Activated T-helper 9 cell treated with anti-CD3 and anti-CD28 coated beads, Interleukin-2, amount 50 U/mL, for 16 hours (primary cell): ENCODE data around the gene CMSS1.

Experiments used
- DNase-seq: peaks from one replicate; pipeline ENCODE4 v3.0.0-alpha.2; 2020; ENCODE audit warnings: low read depth

Gene CMSS1

DNA sequence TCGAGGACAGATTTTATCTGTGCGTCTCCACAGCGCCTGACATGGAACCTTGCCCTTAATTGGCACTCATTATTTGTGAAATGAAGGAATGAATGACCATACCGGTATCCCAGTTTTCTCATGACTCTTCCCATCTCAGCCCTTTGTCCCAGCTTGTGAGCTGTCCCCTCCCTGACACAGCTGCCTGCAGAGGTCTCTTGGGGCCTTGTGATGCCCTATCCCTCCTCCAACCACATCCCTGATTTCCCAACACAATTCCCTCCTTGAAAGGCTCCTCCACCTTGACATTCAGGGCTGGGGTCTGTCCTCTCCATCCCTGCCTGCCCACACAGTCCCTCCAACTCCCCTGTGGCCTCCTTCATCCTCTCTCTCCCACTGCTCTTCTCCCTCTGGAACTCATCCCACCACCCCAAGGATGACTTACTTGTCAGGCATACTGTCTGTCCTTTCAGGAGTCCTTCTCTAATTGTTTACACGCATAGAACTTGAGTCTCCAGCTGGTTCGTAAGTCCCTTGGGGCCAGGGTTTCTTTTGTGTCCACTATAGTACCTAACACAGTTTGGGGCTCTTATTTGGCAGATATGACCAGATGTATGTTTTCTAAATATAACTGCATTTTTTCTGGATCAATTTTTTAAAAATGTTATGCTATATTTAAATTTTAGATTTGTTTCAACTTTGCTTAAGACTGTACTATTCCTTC, 332.2 kb downstream of the CMSS1 start:
- DNase-seq: no peak

DNA sequence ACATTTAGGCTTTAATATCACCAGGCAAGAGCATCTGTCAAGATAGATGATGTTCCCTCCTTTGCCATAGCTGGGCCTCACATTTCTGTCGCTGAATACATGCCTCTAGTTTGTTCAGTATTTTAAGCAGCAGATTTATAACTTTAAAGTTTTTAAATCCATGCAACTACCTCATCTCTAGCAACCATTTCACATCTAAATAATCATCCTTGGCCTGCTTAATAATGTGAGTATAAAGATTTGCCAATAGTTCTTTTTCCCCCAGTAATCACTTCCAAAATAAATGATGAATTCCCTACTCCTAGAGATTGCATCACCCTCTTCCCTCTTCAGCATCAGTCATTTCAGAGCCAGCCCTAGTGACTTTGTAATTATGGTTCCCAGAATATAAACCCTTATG, 332.8 kb downstream of the CMSS1 start:
- DNase-seq: no peak

DNA sequence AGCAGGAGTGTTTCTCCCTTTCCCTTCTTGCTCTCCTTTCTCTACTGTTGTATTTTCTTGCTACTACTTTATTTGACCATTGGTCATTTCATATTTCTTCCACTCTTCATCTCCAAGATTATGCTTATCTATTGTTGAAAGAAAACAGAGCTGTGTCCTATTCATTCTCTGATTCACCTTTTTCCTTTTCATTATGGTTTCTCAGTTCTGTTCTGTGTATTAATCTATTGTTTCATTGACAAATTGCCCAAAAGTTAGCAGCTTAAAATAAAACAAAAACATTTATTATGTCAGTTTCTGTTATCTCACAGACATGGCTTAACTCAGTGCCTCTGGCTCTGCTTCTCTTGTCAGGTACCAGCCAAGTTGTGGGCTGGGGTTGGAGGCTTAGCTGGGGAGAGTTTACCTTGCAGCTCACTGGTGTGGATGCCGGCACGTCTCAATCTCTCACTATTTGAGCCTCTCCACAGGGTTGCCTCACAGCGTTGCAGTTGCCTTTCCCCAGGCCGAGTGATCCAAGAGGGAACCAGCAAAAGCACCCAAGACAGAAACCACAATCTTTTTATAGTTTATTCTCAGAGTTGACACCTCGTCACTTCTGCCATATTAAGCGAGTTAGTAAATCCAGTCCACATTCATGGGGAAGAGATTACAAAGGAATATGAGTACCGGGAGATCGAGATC, 333.5 kb downstream of the CMSS1 start:
- DNase-seq: no peak

DNA sequence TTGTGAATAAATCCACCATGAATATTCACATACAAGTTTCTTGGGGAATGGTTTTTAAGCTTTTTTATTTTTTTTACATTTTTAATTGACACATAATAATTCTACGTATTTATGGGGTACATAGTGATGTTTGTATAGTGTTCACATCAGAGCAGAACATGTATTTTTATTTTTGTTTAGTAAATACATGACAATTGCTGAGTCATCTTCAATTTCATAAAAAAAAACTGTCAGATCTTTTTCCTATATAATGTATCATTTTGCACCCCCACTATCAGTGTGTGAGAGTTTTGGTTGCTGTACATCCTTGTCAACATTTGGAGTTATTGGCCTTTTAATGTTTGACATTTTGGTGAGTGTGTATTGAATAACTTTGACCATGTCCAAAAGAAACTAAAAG, 336.5 kb downstream of the CMSS1 start:
- DNase-seq: no peak

DNA sequence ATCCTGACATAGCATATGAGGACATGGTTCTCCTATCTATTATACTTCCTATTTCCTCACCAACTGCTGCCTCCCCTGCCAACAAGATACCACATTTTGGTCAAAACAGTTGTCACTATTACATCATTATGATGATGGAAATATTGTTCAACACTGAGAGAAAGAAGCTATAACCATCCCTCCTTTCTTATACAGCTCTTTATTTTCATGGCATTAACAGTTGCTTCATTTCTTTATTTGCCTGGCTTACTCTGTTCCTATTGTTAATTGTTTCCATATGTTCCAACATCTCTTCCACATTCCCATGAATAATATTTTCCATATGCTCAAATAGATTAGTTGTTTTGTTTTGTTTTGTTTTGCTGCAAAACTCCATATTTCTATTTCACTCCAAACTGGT, 337.5 kb downstream of the CMSS1 start:
- no peak for DNase-seq

DNA sequence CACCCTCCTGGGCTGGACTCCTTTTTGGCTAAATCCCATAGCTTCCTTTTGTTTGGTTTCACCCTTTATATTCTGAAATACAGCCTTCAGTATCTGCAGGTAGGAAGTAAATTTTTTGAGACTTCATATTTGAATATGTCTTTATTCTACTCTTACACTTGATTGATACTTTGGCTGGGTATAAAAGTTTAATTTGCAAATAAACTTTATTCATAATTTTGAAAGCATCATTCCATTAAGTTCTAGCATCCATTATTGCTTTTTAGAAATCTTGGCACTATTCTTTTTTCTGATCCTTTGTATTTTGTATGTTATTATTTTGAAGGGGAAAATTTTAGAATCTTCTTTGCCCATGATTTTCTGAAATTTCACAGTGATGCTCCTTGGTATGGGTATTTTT, 337.9 kb downstream of the CMSS1 start:
- no peak for DNase-seq

DNA sequence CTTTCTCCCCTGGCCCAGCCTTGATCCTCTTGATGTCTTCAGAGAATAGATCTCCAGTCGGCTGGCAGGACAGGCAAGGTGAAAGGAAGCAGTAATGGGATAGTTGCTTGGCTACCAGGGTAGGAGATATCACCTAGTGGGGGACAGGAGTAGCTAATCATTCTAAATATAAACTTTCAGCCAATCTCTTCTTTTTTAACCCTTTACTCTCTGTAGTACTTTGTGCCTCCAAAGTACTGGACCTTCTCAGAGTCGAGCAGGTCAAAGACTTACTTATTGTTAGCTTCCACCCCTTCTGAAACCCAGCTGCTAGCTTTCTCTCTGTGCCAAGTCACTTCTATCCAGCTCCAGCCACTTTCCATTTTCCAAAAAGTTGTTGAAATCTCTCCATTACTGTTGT, 340.0 kb downstream of the CMSS1 start:
- DNase-seq: no peak

DNA sequence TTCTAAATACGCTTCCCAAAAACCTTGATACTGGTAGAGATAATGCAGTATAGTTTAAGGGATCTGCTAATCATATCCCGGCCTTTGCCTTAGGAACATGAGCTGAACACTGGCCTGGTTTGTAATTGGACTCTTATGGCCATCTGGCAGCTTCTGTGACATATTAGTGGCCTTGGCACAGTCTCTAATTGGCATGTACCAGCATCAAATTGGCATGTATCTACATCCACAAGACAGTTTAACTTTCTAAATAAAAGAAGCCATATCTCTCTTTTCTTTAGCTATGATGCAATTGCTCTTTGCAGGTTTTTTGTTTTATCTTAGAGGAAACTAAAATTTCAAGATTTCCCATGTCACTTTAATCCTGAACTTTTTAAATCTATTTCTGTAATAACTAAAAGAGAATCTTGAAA, 341.3 kb downstream of the CMSS1 start:
- DNase-seq: no peak

DNA sequence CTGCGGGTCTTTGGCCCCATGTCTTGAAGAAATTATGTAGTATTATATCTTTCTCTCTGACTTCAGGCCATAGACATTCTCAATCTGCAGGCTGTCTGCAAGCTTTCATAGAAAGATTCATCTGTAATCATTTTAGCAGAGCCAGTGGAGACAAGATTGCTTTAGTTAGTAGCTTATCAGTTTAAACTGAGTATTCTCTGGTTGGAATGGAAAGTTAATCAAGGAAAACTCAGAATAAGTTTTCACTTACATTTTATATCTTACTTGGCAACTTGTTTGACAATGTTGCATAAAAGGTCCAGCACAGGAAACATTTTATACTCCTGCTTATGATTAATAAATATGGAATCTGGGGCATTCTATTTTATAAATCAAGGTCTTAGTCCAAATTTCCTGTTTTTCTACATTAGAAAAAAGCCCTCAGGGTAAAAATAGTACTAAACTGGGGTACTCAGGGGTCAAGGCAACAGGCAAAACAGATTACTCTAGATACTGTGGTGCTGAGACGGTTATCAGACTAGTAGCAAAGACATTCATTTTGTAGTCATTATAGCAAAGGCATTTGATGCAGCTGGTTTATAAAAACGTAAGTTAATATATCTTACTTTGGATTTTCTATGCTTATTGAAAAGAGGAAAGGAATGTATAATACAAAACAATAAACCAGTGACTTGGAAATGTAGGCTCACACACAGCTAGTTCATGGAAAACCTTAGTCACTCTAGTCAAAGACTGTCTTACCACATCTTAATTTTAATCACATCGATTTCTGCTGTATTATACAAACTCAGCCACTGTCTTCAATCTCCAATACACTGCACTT, 341.9 kb downstream of the CMSS1 start:
- DNase-seq: no peak

DNA sequence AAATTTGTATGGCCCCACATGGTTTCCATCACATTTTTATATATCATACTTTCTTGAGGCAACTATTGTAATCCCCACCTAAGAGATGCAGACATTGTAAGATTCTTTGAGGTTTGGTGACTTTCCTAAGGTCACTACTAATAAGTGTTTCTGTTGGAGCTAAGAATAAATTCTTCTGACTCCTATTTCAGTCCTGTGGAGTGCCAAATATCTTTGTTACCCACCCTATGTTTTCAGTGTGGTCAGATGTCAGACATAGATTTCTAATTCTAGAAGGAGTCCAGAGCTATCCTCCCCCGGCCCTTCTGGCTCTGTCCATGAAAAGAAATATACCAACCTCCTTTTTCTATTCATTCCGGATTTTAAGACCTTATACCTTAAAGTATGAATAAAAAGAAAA, 342.9 kb downstream of the CMSS1 start:
- DNase-seq: no peak

DNA sequence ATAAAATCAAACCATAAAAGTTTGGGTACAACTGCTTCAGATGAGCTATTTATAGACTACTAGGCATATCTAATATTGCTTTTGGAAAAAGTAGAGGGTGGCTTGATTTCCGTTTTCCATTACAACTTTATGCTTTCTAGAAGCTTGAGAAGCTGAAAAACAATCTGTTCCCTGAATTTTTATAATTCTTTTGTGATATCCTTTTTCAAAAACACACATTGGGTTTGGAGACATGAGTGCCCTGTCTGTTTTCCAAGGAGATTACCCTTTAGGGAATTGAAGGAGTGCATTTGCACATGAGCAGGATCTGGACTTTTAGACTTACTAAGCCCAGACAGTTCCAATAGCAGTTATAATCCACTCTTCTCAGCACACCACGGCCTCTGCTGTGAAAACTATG, 346.1 kb downstream of the CMSS1 start:
- DNase-seq: no peak

DNA sequence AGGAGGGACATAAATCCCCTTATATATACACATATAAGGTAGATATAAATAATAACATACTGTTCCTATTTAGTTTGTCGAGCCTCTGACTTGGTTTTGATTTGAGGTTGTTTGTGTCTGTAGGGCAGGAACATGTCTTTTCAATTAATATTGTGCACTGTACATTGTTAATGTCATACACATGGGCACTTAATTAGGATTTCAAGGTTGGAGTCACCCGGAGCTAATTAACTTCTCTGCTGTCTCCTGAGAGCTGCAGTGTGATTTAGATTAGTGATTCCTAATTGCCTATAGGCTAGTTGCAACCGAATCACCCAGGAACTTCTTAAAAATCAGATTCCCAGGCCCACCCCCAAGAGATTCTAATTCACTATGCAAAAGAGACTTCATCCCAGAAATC, 347.1 kb downstream of the CMSS1 start:
- DNase-seq: no peak

DNA sequence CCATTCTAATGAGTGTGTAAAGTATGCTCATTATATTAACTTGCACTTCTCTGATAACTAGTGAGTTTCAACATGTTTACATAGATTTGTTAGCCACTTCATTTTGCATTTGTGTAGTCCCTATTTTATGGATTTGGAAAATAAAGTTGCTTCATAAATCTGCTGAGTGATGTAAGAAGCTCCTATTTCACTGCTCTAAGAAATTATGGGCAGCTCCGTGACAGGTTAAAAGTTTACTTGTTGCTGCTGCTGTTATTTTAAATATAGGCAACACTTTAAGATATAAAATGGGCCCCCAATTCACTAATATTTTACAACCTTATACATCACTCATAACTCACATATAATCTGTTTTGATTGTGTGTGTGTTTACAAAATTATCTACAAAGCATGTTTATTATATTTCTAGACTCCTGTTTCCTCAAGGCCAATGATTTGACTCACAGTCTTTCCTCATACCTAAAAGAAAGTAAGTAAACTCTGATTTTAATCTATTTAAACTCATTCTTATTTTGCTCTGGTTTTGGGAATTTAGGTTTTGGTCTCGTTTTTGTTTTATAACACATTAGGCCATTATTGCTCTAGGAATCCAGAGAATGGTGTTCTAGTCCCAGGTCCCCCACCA, 348.4 kb downstream of the CMSS1 start:
- no peak for DNase-seq

DNA sequence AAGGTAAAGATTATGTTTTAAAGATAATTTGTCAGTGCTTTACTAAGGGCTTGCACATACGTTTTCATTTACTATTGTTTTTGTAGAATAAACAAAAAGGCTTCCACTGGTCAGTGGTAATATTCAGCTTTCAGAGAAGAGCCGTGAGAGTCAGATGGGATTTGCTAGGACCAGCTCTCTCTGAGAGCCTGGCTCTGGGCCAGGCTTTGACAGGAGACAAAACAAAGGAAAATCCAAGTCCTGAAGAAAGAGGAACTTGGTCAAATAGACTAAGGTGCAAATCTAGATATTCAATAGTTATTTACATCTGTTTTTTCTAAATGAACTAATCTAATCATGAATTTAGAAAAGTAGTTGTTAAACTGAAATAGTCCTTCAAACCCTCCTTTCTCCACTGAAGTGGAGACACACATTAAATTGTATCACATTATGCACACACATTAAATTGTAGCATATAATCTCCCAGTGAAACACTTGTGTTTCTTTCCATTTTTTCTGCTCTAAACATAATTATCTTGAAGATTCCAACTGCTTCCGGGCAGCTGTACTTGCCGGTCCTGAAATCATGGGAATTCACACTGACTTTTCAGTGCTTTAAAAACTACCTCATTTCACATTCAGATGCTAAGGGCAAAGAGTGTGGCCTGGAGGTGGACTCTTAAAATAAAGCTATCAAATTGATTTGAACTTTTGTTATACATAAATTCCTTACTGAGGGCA, 351.7 kb downstream of the CMSS1 start:
- DNase-seq: no peak

DNA sequence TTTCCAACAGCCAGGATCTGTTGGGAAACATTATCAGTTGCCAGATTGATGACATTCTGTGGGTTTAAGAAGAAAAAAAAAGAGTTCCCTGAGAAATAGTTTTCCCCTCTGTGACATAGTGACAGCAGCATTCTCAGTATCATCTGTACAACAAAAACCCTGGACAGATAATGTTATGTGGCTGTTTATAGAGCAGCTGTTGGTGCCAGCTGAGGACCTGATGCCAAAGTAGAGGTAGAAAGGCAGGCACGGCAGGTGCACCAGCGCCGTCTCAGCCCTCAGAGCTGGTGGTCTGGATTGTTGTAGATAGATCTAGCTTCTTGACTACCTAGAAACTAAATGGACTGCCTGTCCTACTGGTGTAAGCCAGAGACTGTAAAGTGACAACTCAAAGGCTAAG, 352.8 kb downstream of the CMSS1 start:
- DNase-seq: no peak

DNA sequence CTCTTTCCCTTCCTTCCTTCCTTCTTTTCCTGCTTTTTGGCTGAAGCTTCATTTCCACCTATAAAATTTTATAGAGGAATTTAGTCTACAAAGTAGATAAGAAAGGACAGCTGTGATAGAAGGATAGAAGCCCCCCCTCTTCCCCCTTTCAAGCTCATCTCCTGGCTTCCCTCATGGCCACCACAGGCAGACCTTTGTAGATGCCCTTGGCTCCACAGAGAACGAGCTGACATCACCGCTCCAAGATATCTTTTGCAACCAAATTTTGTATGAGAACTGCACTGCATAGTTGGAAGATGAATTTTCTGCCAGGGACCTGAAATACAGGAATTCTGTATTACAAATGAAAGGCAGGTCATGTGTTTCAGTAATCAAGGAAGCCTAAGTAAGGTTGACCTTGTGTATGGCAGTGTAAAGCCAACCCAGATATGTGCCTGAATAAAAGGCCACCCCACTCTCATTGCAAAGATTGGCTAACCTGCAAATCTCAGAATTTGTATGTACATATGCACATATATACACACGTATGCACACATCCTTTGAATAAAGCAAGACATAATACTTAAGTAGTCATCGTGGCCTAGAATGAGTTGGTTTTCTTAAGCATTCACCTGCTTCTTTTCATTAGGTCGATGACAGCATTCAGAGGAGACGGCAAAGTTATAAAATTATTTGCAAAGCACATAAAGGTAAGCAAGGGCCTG, 353.7 kb downstream of the CMSS1 start:
- no peak for DNase-seq

DNA sequence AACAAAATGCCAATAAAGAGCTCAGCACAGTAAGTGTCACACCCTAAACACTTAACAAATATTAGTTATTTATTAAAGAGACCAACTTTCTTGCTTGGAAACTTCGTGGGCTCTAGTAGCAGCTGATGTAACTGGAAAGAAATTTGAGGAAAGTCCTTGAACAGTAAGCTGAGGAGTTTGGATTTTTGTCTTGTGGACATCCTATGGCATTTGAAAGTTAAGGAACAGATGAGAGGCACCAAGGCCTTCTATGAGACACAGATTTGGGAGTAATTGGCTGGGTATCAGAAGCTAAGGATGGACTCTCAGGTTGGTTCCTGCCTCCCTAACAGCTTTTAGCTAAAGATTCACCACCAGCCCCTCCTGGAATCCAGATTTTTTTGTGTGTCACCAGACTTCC, 356.3 kb downstream of the CMSS1 start:
- no peak for DNase-seq

DNA sequence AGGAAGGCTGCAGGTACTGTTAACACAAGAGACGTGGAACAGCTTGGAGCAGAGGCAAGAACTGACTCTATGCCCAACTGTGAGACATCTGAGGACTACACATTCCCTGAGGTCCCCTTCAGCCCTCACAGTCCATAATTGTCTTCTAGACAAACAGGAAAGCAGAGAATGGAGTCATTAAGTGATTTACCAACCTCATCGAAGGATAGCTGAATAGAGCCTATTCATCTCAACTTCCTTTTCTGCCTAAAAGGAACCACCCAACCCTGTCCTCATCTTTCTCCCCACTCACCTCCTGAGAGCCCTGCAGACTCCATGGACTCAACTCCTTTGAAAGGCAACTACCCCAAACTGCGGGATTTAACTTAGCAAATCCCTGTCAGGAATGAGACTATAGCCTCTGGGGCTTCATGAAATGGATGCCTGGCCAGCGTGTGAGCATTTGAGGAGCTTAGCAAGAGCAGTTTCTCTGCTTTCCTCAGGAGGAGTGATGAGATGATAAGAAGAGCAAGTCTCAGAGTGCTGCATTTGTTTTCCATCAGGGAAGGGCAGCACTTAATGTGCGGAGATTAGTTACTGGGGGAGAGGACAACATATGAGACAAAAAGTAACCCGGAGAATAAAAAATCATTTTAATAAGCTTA, 358.1 kb downstream of the CMSS1 start:
- DNase-seq: no peak

DNA sequence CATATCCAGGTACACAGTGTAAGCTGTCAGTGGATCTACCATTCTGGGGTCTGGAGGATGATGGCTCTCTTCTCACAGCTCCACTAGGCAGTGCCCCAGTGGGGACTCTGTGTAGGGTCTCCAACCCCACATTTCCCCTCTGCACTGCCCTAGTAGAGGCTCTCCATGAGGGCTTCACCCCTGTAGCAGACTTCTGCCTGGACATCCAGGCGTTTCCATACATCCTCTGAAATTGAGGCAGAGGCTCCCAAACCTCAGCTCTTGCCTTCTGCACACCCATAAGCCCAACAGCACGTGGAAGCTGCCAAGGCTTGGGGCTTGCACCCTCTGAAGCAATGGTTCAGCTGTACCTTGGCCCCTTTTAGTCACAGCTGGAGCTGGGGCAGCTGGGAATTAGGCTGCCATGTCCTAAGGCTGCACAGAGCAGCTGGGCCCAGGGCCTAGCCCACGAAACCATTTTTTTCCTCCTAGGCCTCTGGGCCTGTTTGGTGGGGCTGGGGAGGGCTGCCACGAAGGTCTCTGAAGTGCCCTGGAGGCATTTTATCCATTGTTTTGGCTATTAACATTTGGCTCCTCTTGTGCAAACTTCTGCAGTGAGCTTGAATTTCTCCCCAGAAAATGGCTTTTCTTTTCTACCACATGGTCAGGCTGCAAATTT, 362.2 kb downstream of the CMSS1 start:
- DNase-seq: no peak

DNA sequence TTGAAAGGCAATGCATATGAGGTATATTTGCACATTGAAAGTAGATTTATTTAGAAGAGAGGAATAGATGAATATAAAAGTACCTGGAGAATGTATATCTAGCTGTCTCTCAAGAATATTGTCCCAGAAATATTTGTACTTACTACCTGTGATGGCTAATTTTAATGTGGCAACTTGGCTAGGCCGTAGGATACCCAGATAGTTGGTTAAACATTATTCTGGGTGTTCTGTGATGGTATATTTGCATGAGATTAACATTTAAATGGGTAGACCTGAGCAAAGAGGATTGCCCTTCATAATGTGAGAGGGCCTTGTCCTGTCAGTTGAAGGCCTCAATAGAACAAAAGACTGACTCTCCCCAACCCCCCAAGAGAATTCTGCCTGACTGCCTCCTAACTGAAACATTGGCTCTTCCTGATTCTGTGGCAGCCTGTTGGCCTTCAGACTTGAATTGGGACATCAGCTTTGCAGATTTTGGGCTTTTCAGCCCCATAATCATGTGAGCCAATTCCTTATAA, 366.0 kb downstream of the CMSS1 start:
- DNase-seq: no peak
